Ovary (tissue), 9 donors: ENCODE data around the gene TESPA1. TPM values are rescaled to one million over a fixed set of nuclear protein-coding genes. Genes with fewer than 3 reads are reported as not detected.

Experiments used
- DNase-seq, 5 donors: peaks; one replicate each; pipeline ENCODE4 v3.0.0-alpha.2; 2019 to 2020
- H3K27ac ChIP-seq, 2 donors: fragments of 200-600 bp; one replicate each; pipeline versions ENCODE4 v1.5.1 to v1.8.0; 2019 to 2022
- H3K27me3 ChIP-seq: fragments of 200-600 bp; one replicate; pipeline ENCODE4 v1.8.0; 2022
- H3K36me3 ChIP-seq: fragments of 200-600 bp; sonication (generic); one replicate; pipeline ENCODE4 v1.5.1; 2019
- H3K4me1 ChIP-seq: one replicate; pipeline ENCODE4 v1.8.1; 2013; ENCODE audit warnings: mild to moderate bottlenecking, moderate library complexity; ENCODE audit not compliant: insufficient read depth
- H3K4me3 ChIP-seq: fragments of 200-600 bp; sonication (generic); one replicate; pipeline ENCODE4 v1.5.1; 2017
- H3K9me3 ChIP-seq, 2 donors: fragments of 200-600 bp in 1 of 2; sonication (generic) in 1 of 2; one replicate each; pipeline versions ENCODE4 v1.5.1 to v1.8.1; 2013 to 2019; ENCODE audit warnings: mild to moderate bottlenecking in 1 of 2, moderate library complexity in 1 of 2
- EP300 ChIP-seq: sonication (generic); formaldehyde crosslinking; IDR thresholded peaks from one replicate; pipeline ENCODE4 v1.6.1; 2017; ENCODE audit warnings: antibody characterized with exemption
- POLR2A ChIP-seq: fragments of 450-650 bp; IDR thresholded peaks from one replicate; pipeline ENCODE4 v1.6.1; 2017; ENCODE audit warnings: antibody characterized with exemption, mild to moderate bottlenecking, moderate library complexity
- WGBS, 3 donors: extraction: QIAGEN DNeasy Blood & Tissue Kit in 1 of 3; methylation state at CpG; one replicate each; pipeline versions ENCODE4 v1.1.5 to v1.1.7; 2013 to 2017; 5-methylcytosine and 5-hydroxymethylcytosine counted together
- intact Hi-C, 4 donors: fragments of 100-400 bp; cut with DNase I; formaldehyde crosslinking; loops; one replicate each; pipeline versions ENCODE4 v1.11.0 to v1.15.1; 2022 to 2023
- polyA plus RNA-seq, 2 donors: library from polyadenylated mRNA; stranded (reverse); fragments of 200-250 nt in 1 of 2; fragments of 350-450 nt in 1 of 2; fragmentation: Illumina TruSeq in 1 of 2; extraction: RNeasy Lipid Tissue Mini Kit (QIAGEN cat#74804) in 1 of 2; gene quantifications; one replicate each; pipeline ENCODE4 v1.2.3, GENCODE V29; 2013 to 2014
- total RNA-seq, 7 donors: library from RNA; depleted of rRNA in 2 of 7; stranded (reverse); fragments of >200 nt in 2 of 7; fragmentation: NEBNext Ultra II Directional in 3 of 7; extraction: Animal tissue kit (Norgen Biotek cat#: 25700) in 3 of 7; gene quantifications; one replicate each; pipeline versions ENCODE4 v1.1.0 to v1.2.4, GENCODE V29; 2016 to 2023
- TF ChIP-seq, protein P1 (sequence below), 3 donors: fragments of 450-650 bp in 2 of 3; fragments of 200-600 bp in 1 of 3; IDR thresholded peaks; one replicate each; pipeline versions ENCODE4 v1.5.1 to v1.8.0; 2016 to 2022; ENCODE audit warnings: antibody characterized with exemption in 3 of 3, mild to moderate bottlenecking in 1 of 3
- donor health status: DM: no; HTN: no; CAD: no; lungs with moderate emphysema.
- donor health status: DM: no; HTN: no; CAD: no.
- donor health status: Bipolar disorder and iron deficiency.
- donor health status: DM: yes; HTN: yes; CAD: no.
- donor health status: DM: no; HTN: no; CAD: no.
- donor health status: DM: yes; HTN: yes; CAD: no.

TESPA1 gene
- total and polyA plus RNA-seq, 9 donors = 1.3 to 5.9 (median 3.2) TPM

DNA sequence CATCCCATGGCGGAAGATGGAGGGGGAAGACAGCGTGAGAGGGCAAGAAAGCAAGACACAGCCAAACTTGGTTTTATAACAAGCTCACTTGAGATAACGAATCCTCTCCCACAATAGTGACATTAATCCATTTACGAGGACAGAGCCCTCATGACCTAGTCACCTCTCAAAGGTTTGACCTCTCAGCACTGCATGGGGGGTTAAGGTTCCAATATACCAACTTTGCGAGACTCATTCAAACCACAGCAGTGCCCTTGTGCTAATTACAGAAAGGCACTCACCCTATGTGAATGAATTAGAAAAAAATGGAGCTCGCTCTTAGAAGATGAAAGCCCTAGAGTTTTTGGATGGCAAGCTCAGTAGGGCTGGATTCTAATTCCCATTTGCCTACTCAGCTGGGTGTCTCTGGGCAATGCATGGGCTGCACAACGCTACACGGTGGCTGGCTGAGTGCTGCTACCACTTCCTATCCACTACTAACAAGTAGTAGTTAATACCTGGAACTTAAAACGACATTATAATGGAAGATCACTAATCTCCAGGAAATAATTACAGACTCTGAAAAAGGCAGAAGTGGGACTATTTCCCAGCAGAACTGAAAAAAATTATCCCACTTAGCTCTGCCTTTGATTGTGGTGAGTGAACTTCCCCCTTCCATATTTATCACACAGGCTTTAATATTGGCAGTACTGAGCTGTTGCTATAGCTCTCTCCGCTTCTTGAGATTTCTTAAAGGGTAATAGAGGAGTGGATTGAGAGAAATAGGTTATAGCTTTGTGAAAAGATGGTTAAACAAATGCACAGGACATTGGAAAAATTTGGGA is 27.5 kb downstream of the TESPA1 start:
- Histone ChIP-seq H3K4me1 (peaks cover 4% of the 10 kb centered on the region), H3K27me3 (no peaks in the 10 kb centered on the region), H3K9me3 (no peaks in the 10 kb centered on the region), H3K4me3 (no peak overlapping the region), H3K36me3 (no peaks in the 10 kb centered on the region), H3K27ac (no peak overlapping the region)
- intact Hi-C loops = loop anchor here in 1 of 4 donors (10.0 kb wide), 2 partner anchors 102 to 372 kb away; partner anchors contain the start of genes MUCL1 and PPP1R1A
- WGBS, 3 donors = 89% methylated on average over 10 of the region's 10 CpGs
- TF ChIP-seq EP300 = no peak
- TF ChIP-seq POLR2A = no peak
- TF ChIP-seq, protein P1, sequence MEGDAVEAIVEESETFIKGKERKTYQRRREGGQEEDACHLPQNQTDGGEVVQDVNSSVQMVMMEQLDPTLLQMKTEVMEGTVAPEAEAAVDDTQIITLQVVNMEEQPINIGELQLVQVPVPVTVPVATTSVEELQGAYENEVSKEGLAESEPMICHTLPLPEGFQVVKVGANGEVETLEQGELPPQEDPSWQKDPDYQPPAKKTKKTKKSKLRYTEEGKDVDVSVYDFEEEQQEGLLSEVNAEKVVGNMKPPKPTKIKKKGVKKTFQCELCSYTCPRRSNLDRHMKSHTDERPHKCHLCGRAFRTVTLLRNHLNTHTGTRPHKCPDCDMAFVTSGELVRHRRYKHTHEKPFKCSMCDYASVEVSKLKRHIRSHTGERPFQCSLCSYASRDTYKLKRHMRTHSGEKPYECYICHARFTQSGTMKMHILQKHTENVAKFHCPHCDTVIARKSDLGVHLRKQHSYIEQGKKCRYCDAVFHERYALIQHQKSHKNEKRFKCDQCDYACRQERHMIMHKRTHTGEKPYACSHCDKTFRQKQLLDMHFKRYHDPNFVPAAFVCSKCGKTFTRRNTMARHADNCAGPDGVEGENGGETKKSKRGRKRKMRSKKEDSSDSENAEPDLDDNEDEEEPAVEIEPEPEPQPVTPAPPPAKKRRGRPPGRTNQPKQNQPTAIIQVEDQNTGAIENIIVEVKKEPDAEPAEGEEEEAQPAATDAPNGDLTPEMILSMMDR (IDR thresholded peaks at IDR 0.05) = no peak
- no peak for DNase-seq

DNA sequence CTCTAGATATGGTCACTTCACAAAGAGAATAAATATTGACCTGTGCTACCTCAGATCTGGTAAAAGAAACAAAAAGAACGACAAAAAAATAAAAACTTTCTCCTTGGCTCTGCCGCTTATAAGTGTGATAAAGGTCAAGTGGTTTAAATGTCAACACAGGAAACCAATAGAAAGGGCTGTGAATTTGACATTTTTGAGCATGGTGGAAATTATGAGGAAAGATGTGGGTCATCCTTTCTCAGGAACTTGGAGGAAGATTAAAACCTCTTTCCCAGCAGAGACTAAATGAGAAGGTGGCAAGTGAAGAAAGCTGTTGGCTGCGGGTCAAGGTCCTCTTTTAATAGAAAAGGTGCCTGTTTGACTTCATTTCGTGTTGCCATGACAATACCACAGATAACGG is 28.2 kb downstream of the TESPA1 start:
- no peak overlapping the region for H3K4me3 ChIP-seq
- TF ChIP-seq, protein P1 (IDR thresholded peaks at IDR 0.05) = no peak
- TF ChIP-seq EP300 (no peak), POLR2A (no peak)
- H3K4me1 ChIP-seq = peaks cover 4% of the 10 kb centered on the region
- no peak overlapping the region for H3K27ac ChIP-seq
- no peaks in the 10 kb centered on the region for H3K9me3 ChIP-seq
- no peaks in the 10 kb centered on the region for H3K27me3 ChIP-seq
- WGBS, 3 donors = 40 to 70% (median 51%) methylated on average over 5 of the region's 5 CpGs
- H3K36me3 ChIP-seq = no peaks in the 10 kb centered on the region
- intact Hi-C loops = loop anchor here in 1 of 4 donors (10.0 kb wide), 2 partner anchors 102 to 372 kb away; partner anchors contain the start of genes MUCL1 and PPP1R1A
- no peak for DNase-seq

DNA sequence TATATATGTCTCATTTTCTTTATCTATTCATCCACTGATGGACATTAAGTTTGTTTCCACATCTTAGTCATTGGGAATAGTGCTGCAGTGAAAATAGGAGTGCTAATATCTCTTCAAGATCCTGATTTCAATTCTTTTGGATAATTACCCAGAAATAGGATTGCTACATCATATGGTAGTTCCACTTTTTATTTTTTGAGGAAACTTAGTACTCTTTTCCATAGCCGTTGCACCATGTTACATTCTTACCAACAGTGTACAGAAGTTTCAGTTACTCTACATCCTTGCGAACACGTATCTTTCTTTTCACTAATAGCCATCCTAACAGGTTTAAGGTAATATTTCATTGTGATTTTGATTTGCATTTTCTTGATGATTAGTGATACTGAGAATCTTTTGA is 29.8 kb downstream of the TESPA1 start:
- no peaks in the 10 kb centered on the region for H3K36me3 ChIP-seq
- peaks cover 4% of the 10 kb centered on the region for H3K4me1 ChIP-seq
- WGBS, 3 donors = 63 to 96% (median 76%) methylated on average over 3 of the region's 3 CpGs
- H3K27me3 ChIP-seq = no peaks in the 10 kb centered on the region
- TF ChIP-seq POLR2A (no peak), EP300 (no peak)
- TF ChIP-seq, protein P1 (IDR thresholded peaks at IDR 0.05) = no peak
- intact Hi-C loops = loop anchor here in 1 of 4 donors (10.0 kb wide), 2 partner anchors 100 to 370 kb away; partner anchors contain the start of genes MUCL1 and PPP1R1A
- no peak overlapping the region for H3K27ac ChIP-seq
- DNase-seq = no peak
- no peaks in the 10 kb centered on the region for H3K9me3 ChIP-seq
- H3K4me3 ChIP-seq = no peak overlapping the region

DNA sequence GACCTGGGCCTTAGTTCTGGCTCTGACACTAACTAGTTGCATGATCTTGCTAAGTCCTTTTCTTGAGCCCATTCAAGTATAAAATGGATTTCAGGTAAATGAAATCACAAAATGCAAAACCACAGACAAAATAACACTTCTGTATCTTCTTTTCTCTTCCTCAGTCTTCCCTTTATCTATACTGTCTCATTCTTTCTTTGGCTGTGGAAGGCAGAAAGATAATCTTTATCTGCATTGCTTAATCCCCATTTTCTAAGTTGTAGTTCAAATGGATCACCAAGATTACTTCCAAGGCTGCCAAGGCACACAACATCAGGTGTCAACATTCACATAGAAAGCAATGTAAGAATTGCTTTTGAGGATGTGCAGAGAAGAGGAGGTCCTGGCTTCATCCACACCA is 30.3 kb downstream of the TESPA1 start:
- intact Hi-C loops = loop anchor here in 1 of 4 donors (10.0 kb wide), 2 partner anchors 99 to 369 kb away; partner anchors contain the start of genes MUCL1 and PPP1R1A

More for the DNA sequence above, 30.3 kb downstream of the TESPA1 start:
- H3K4me3 ChIP-seq = no peak overlapping the region
- no peaks in the 10 kb centered on the region for H3K36me3 ChIP-seq
- peaks cover 4% of the 10 kb centered on the region for H3K4me1 ChIP-seq
- H3K27me3 ChIP-seq = no peaks in the 10 kb centered on the region
- no peaks in the 10 kb centered on the region for H3K9me3 ChIP-seq
- H3K27ac ChIP-seq = no peak overlapping the region
- no peak for DNase-seq
- TF ChIP-seq, protein P1 (IDR thresholded peaks at IDR 0.05) = no peak
